K562 (cell line): ENCODE measurements around the gene CATSPER4. TPM values are rescaled to one million over a fixed set of nuclear protein-coding genes. Genes with fewer than 3 reads are reported as not detected.

Experiments used
- CGGBP1 ChIP-seq: fragments of 250-450 bp; sonication (Bioruptor Pico); IDR thresholded peaks from 2 replicates; pipeline ENCODE4 v1.9.0; 2021; ENCODE audit warnings: mild to moderate bottlenecking
- EP400 ChIP-seq: fragments of 450-650 bp; IDR thresholded peaks from 2 replicates; pipeline ENCODE4 v1.6.1; 2017; ENCODE audit warnings: antibody characterized with exemption, mild to moderate bottlenecking, moderate library complexity
- PHF21A ChIP-seq: fragments of 450-650 bp; IDR thresholded peaks from 2 replicates; pipeline ENCODE4 v1.6.1; 2017; ENCODE audit warnings: low read depth, borderline replicate concordance
- PPARD ChIP-seq: fragments of 250-450 bp; sonication (Bioruptor Pico); IDR thresholded peaks from 2 replicates; pipeline ENCODE4 v1.8.0; 2022; ENCODE audit warnings: inconsistent platforms, mild to moderate bottlenecking, moderate library complexity
- ZBTB40 ChIP-seq, 2 experiments: fragments of 450-650 bp in 1 of 2; sonication (generic) in 1 of 2; formaldehyde crosslinking in 1 of 2; IDR thresholded peaks; 2 replicates each; pipeline versions ENCODE4 v1.7.1 to v1.9.0; 2016 to 2022; ENCODE audit warnings: inconsistent platforms in 1 of 2, mild to moderate bottlenecking in 1 of 2, missing genetic modification reagents in 1 of 2
- ZFX ChIP-seq: sonication (generic); formaldehyde crosslinking; IDR thresholded peaks from 2 replicates; pipeline ENCODE4 v1.8.0; 2022; ENCODE audit warnings: mild to moderate bottlenecking, missing genetic modification reagents, moderate library complexity
- ZNF184 ChIP-seq: sonication (generic); formaldehyde crosslinking; IDR thresholded peaks from 2 replicates; pipeline ENCODE4 v1.5.0; 2020; ENCODE audit warnings: missing genetic modification reagents
- ZNF407 ChIP-seq: fragments of 450-650 bp; IDR thresholded peaks from 2 replicates; pipeline ENCODE4 v1.6.1; 2016; ENCODE audit warnings: low read depth
- polyA plus RNA-seq, 8 experiments: library from polyadenylated mRNA; depleted of rRNA in 4 of 8; stranded (reverse) in 5 of 8; unstranded in 3 of 8; fragments of >200 nt; fragmentation: Nextera tagmentation in 2 of 8; fragmentation: Illumina TruSeq in 1 of 8; extraction: Ambion mirVana in 2 of 8; extraction: Trizol in 1 of 8; gene quantifications; 2 replicates each; pipeline versions ENCODE4 v1.2.1 to v1.2.3, GENCODE V29; 2011 to 2014; ENCODE audit warnings: inconsistent platforms in 1 of 8, missing spikeins in 1 of 8
- total RNA-seq, 7 experiments: library from RNA; depleted of rRNA in 6 of 7; stranded (reverse); fragments of >200 nt in 6 of 7; fragmentation: Illumina TruSeq in 2 of 7; extraction: Trizol in 2 of 7; gene quantifications; 2 replicates each; pipeline versions ENCODE4 v1.2.1 to v1.2.3, GENCODE V29; 2011 to 2021; ENCODE audit warnings: low replicate concordance in 1 of 7

CATSPER4 gene
- total and polyA plus RNA-seq, 9 of the 15 experiments (the other 6 are each of a cell fraction or from before 2014, with no cell fraction given) = 0.04 to 0.13 TPM; not detected in 7

GRCh38 chr1:26164036-26164860 is 26.2 kb upstream of the CATSPER4 start (continued):
- TF ChIP-seq ZBTB40 (IDR thresholded peaks at IDR 0.05) = no peak
- no peak for TF ChIP-seq ZBTB40 (CRISPR knock-in tag; IDR thresholded peaks at IDR 0.05)
- no peak for TF ChIP-seq CGGBP1
- no peak for TF ChIP-seq ZNF407
- peak; percentile 84 for TF ChIP-seq ZFX (CRISPR knock-in tag)
- TF ChIP-seq PPARD (CRISPR knock-in tag) = no peak
- TF ChIP-seq EP400 = no peak
- TF ChIP-seq ZNF184 (CRISPR knock-in tag) = no peak
- 0 out of 2 replicates have a peak, but pooled peaks have one; percentile 25 for TF ChIP-seq PHF21A
